ENCODE data around the gene ITGB6. TPM values are rescaled to one million over a fixed set of nuclear protein-coding genes. Genes with fewer than 3 reads are reported as not detected.
"Not testable (repeated sequence)": the region's sequence is repeated elsewhere in the genome, so short reads cannot be mapped to it uniquely, and the experiment has no call there.

ITGB6 gene
- total and polyA plus RNA-seq, 2 of the 4 experiments (the other 2 are of a cell fraction) = under 0.01 TPM; not detected in 1

DNA sequence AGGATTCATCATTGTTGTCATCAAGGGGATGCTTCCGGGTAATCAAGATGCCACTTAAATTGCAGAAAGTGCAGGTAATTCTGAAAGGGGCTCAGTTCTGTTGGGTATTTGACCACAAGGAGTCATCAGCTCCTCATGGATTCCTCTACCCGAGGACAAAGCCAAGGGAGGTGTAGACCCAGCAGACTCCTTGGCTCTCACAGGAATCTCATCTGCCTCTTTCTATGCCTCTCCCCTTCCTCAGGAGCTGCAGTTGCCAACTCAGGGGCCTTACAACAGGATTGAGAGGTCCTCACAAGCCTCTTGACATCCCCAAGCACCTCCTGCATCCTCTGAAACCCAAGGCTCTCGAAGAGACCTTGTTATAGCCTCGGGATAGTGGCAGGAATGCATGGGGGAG, 44.0 kb downstream of the ITGB6 start:
- dilution Hi-C loops (cut with HindIII; ENCODE audit: low sequenced_read_pairs, unreplicated experiment) (no loop called here), in situ Hi-C loops (cut with MboI; ENCODE audit: low sequenced_read_pairs) (no loop called here), intact Hi-C loops (cut with micrococcal nuclease) (loop anchor here (5.0 kb wide), 1 partner anchor 36 kb away; no protein-coding TSS in a partner anchor)
- Histone ChIP-seq H2AFZ (replicated peaks; ENCODE audit: low read length, poor library complexity) (no peak overlapping the region), H3K4me2 (ENCODE audit: low read depth, low read length) (no peak overlapping the region), H4K91ac (ENCODE audit: insufficient read depth, low read depth, low read length) (no peak overlapping the region), H2AK5ac (ENCODE audit: low read depth, low read length) (peak overlapping the region; percentile 4; the same call in 1 of the 2 replicates), H4K8ac (ENCODE audit: low read depth in 2 of 2, low read length in 2 of 2) (no peak overlapping the region), H2BK120ac (ENCODE audit: low read depth, low read length) (peak overlapping the region; percentile 10; the same call in 1 of the 2 replicates), H3K4me1 (ENCODE audit: control insufficient read depth, insufficient read depth, low read length) (no peaks in the 10 kb centered on the region), H3K36me3 (ENCODE audit: control insufficient read depth, insufficient read depth, low read length) (no peaks in the 10 kb centered on the region), H3K79me1 (ENCODE audit: low read depth in 1 of 2, low read length in 2 of 2) (no peaks in the 10 kb centered on the region; a peak in 1 of 4 replicates), H3K4ac (ENCODE audit: low read depth, low read length) (no peak overlapping the region), H3K56ac (ENCODE audit: extremely low read depth, insufficient read depth, low read length) (no peak overlapping the region), H3K27ac (ENCODE audit: insufficient read depth, low read length) (no peak overlapping the region), H2BK5ac (ENCODE audit: low read depth, low read length, poor library complexity, severe bottlenecking) (no peak overlapping the region), H4K20me1 (ENCODE audit: insufficient read depth, low read length) (no peaks in the 10 kb centered on the region), H3K14ac (replicated peaks; ENCODE audit: low read depth, low read length) (no peak overlapping the region), H3K9me3 (ENCODE audit: control insufficient read depth, insufficient read depth, low read length) (no peaks in the 10 kb centered on the region), H3K27me3 (ENCODE audit: control insufficient read depth, insufficient read depth, low read length) (no peaks in the 10 kb centered on the region), H3K4me3 (ENCODE audit: insufficient read depth, low read depth, low read length) (no peak overlapping the region), H3K9me1 (ENCODE audit: insufficient read depth, low read length) (no peaks in the 10 kb centered on the region), H3K9ac (ENCODE audit: low read depth, low read length) (no peak overlapping the region), H2BK20ac (ENCODE audit: low read depth, low read length) (no peak overlapping the region; the same call in 1 of the 2 replicates), H4K5ac (ENCODE audit: low read depth, low read length) (no peak overlapping the region), H3K18ac (ENCODE audit: low read depth, low read length) (peak overlapping the region; percentile 24; the same call in 1 of the 2 replicates), H3K23ac (ENCODE audit: low read depth, low read length) (0 out of 2 replicates have a peak overlapping the region, but pooled peaks have one; percentile 29), H2BK15ac (ENCODE audit: low read depth, low read length) (no peak overlapping the region), H2AK9ac (replicated peaks; ENCODE audit: low read depth, low read length, poor library complexity) (no peak overlapping the region)
- WGBS, 2 experiments (ENCODE audit: extremely low coverage in 2 of 2, insufficient read length in 1 of 2) = no CpG with 5 or more reads among the region's 4 CpGs
- ChIA-PET CTCF (interaction anchor here (0.8 kb wide), 1 partner anchor 131 kb away, joined by 3 read pairs; no protein-coding TSS in a partner anchor), POLR2A (ENCODE audit: unreplicated experiment) (no interaction called here)
- no TSS peak for BruUV-seq (replicated peaks)
- DNase-seq = no peak
- ATAC-seq (ENCODE audit: low read depth) = no peak
- TF ChIP-seq, protein P1, sequence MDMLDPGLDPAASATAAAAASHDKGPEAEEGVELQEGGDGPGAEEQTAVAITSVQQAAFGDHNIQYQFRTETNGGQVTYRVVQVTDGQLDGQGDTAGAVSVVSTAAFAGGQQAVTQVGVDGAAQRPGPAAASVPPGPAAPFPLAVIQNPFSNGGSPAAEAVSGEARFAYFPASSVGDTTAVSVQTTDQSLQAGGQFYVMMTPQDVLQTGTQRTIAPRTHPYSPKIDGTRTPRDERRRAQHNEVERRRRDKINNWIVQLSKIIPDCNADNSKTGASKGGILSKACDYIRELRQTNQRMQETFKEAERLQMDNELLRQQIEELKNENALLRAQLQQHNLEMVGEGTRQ (IDR thresholded peaks at IDR 0.05; ENCODE audit: low read depth, low read length) = no peak
- TF ChIP-seq POLR2A (IDR thresholded peaks at IDR 0.05; ENCODE audit: low read depth, low read length) (no peak), FOS (IDR thresholded peaks at IDR 0.05; ENCODE audit: low read depth, low read length) (no peak), BHLHE40 (IDR thresholded peaks at IDR 0.05; ENCODE audit: low read depth, low read length) (no peak), MAZ (IDR thresholded peaks at IDR 0.05; ENCODE audit: borderline replicate concordance, low read depth, low read length) (no peak), MXI1 (IDR thresholded peaks at IDR 0.05; ENCODE audit: borderline replicate concordance, low read depth, low read length) (no peak)

DNA sequence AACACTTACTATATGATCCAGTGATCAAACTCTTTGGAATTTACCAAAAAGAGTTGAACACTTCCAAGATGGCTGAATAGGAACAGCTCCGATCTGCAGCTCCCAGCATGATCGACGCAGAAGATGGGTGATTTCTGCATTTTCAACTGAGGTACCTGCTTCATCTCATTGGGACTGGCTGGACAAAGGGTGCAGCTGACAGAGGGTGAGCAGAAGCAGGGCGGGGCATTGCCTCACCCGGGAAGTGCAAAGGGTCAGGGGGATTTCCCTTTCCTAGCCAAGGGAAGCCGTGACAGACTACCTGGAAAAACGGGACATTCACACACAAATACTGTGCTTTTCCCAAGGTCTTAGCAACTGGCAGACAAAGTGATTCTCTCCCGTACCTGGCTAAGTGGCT, 51.7 kb downstream of the ITGB6 start:
- ATAC-seq (ENCODE audit: low read depth); H3K4me2 ChIP-seq (ENCODE audit: low read depth, low read length); H3K27me3 ChIP-seq (ENCODE audit: control insufficient read depth, insufficient read depth, low read length); H4K20me1 ChIP-seq (ENCODE audit: insufficient read depth, low read length); H3K4me3 ChIP-seq (ENCODE audit: insufficient read depth, low read depth, low read length); H3K56ac ChIP-seq (ENCODE audit: extremely low read depth, insufficient read depth, low read length); H2AK5ac ChIP-seq (ENCODE audit: low read depth, low read length); H4K91ac ChIP-seq (ENCODE audit: insufficient read depth, low read depth, low read length); H3K23ac ChIP-seq (ENCODE audit: low read depth, low read length); H3K36me3 ChIP-seq (ENCODE audit: control insufficient read depth, insufficient read depth, low read length); H2BK20ac ChIP-seq (ENCODE audit: low read depth, low read length); H4K5ac ChIP-seq (ENCODE audit: low read depth, low read length); H3K4me1 ChIP-seq (ENCODE audit: control insufficient read depth, insufficient read depth, low read length); H3K4ac ChIP-seq (ENCODE audit: low read depth, low read length); H3K79me1 ChIP-seq (ENCODE audit: low read depth in 1 of 2, low read length in 2 of 2); in situ Hi-C loops (cut with MboI; ENCODE audit: low sequenced_read_pairs); H3K14ac ChIP-seq (replicated peaks; ENCODE audit: low read depth, low read length); H2BK15ac ChIP-seq (ENCODE audit: low read depth, low read length); H3K9me3 ChIP-seq (ENCODE audit: control insufficient read depth, insufficient read depth, low read length); H4K8ac ChIP-seq (ENCODE audit: low read depth in 2 of 2, low read length in 2 of 2); H3K9ac ChIP-seq (ENCODE audit: low read depth, low read length); H3K18ac ChIP-seq (ENCODE audit: low read depth, low read length); BruUV-seq (replicated peaks); H3K9me1 ChIP-seq (ENCODE audit: insufficient read depth, low read length); H3K27ac ChIP-seq (ENCODE audit: insufficient read depth, low read length); H2BK120ac ChIP-seq (ENCODE audit: low read depth, low read length); H2BK5ac ChIP-seq (ENCODE audit: low read depth, low read length, poor library complexity, severe bottlenecking); DNase-seq; dilution Hi-C loops (cut with HindIII; ENCODE audit: low sequenced_read_pairs, unreplicated experiment); H2AFZ ChIP-seq (replicated peaks; ENCODE audit: low read length, poor library complexity); H2AK9ac ChIP-seq (replicated peaks; ENCODE audit: low read depth, low read length, poor library complexity); intact Hi-C loops (cut with micrococcal nuclease): not testable (repeated sequence)
- ChIA-PET POLR2A (ENCODE audit: unreplicated experiment) (interaction anchor here (0.6 kb wide), 1 partner anchor 96 kb away, joined by 3 read pairs; no protein-coding TSS in a partner anchor), CTCF (interaction anchor here (1.1 kb wide), 1 partner anchor 17 kb away, joined by 3 read pairs; no protein-coding TSS in a partner anchor)
- 65% methylated on average over 4 of the region's 8 CpGs; no CpG with 5 or more reads in 1 of the 2 experiments for WGBS, 2 experiments (ENCODE audit: extremely low coverage in 2 of 2, insufficient read length in 1 of 2)
